GM12872 (cell line): ENCODE results near the gene B3GNT2.

Experiments used
- TF ChIP-seq, protein P1 (sequence below): IDR thresholded peaks from 3 replicates; pipeline ENCODE4 v1.5.1; 2011; ENCODE audit warnings: low read depth, mild to moderate bottlenecking, low read length, moderate library complexity; ENCODE audit not compliant: insufficient read depth

The B3GNT2 gene

GRCh38 chr2:62234755-62235655 is 39.1 kb downstream of the B3GNT2 start:
- TF ChIP-seq, protein P1, sequence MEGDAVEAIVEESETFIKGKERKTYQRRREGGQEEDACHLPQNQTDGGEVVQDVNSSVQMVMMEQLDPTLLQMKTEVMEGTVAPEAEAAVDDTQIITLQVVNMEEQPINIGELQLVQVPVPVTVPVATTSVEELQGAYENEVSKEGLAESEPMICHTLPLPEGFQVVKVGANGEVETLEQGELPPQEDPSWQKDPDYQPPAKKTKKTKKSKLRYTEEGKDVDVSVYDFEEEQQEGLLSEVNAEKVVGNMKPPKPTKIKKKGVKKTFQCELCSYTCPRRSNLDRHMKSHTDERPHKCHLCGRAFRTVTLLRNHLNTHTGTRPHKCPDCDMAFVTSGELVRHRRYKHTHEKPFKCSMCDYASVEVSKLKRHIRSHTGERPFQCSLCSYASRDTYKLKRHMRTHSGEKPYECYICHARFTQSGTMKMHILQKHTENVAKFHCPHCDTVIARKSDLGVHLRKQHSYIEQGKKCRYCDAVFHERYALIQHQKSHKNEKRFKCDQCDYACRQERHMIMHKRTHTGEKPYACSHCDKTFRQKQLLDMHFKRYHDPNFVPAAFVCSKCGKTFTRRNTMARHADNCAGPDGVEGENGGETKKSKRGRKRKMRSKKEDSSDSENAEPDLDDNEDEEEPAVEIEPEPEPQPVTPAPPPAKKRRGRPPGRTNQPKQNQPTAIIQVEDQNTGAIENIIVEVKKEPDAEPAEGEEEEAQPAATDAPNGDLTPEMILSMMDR, result no peak

GRCh38 chr2:62236499-62236898 is 40.6 kb downstream of the B3GNT2 start:
- TF ChIP-seq, protein P1, result no peak

- TF ChIP-seq, protein P1, result no peak
Measured at GRCh38 chr2:62238236-62238635, 42.3 kb downstream of the B3GNT2 start.

DNA sequence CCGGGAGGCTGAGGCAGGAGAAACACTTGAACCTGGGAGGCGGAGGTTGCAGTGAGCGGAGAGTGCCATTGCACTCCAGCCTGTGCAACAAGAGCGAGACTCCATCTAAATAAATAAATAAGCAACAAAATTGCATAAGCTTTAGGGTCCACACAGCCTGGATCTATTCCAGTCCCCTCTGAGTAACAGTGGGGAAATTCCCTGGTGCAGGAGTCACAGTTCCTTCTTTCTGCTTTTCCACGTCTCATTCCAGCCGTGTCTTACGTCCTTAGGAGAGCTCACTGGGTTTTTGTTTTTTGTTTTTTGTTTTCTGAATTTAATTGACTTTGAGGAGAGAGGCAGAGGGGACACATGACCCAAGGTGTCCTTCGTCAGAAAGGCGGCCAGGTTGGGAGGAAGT is 44.6 kb downstream of the B3GNT2 start:
- TF ChIP-seq, protein P1, result no peak

DNA sequence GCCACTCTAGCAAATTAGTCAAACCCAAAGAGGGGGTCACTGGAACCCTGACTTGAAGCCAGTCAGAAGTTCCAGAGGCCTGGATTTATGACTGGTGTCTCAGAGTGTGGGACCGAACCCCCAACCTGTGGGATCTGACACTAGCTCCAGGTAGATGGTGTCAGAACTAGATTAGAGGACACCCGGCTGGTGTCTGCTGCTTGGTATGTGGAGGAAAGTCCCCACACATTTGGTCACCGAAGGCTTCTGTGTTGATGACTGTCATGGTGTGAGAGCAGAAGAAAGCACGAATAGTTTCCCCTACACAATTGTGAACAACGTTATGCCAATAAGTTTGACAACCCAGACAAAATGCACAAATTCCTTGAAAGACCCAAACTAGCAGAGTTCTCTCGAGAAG is 48.1 kb downstream of the B3GNT2 start:
- TF ChIP-seq, protein P1, result no peak

GRCh38 chr2:62248226-62248625 is 52.3 kb downstream of the B3GNT2 start:
- TF ChIP-seq, protein P1, result no peak

GRCh38 chr2:62250239-62250638 is 54.3 kb downstream of the B3GNT2 start:
- TF ChIP-seq, protein P1, result no peak
